HG02840 (cell line): ENCODE measurements around the gene FJX1.
A peak's percentile ranks its signal among the peaks of the same experiment; 100 is the strongest.

Source experiments
- ATAC-seq: cut with Tn5 transposase; IDR thresholded peaks from one replicate; pipeline ENCODE4 v1.9.1; 2021; ENCODE audit warnings: mild to moderate bottlenecking, moderate library complexity, moderate number of reproducible peaks; ENCODE audit not compliant: unreplicated experiment, low FRiP score

FJX1 gene, protein sequence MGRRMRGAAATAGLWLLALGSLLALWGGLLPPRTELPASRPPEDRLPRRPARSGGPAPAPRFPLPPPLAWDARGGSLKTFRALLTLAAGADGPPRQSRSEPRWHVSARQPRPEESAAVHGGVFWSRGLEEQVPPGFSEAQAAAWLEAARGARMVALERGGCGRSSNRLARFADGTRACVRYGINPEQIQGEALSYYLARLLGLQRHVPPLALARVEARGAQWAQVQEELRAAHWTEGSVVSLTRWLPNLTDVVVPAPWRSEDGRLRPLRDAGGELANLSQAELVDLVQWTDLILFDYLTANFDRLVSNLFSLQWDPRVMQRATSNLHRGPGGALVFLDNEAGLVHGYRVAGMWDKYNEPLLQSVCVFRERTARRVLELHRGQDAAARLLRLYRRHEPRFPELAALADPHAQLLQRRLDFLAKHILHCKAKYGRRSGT

DNA sequence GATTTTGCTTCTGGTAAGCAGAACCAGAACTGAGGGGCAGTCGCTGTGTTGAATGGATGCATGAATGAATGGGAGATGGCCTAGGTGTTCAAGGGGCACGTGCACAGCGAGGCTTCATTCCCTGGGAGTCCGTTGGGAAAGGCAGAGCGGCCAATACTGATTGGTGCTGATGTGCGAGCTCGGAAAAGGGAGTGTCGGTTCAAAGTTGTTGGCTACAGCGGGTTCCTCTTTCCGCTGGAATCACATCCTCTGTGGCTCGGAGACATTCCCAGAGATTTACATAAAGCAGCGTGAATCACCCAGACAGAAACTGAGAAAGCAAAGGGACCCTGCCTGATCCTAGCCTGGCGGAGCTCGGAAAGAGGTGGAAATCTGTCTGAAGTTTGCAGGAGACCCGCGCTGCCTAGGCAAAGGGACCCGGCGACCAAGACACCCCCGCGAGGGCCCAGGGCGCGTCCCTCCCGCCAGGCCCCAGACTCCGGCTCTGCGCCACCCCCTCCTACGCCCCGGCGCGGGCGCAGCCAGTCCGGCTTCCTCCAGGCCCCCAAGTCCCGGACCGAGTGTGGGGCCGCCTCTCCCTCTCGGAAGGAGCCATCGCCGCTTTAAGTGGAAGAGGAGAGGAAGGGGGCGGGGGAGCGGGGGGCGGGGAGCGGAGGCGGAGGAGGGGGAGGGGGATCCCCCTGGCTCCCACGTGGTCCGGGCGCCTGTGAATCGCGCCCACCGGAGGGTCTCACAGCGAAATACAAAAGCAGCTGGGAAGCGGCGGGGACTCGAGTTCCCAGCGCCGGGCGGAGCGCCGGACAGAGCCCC, at the start of gene FJX1:
TSS of gene FJX1 (plus strand) at position 774 of the 810 bp plus-strand sequence. CDS start 177 bp downstream, outside the sequence.
- ATAC-seq = peak; percentile 28

DNA sequence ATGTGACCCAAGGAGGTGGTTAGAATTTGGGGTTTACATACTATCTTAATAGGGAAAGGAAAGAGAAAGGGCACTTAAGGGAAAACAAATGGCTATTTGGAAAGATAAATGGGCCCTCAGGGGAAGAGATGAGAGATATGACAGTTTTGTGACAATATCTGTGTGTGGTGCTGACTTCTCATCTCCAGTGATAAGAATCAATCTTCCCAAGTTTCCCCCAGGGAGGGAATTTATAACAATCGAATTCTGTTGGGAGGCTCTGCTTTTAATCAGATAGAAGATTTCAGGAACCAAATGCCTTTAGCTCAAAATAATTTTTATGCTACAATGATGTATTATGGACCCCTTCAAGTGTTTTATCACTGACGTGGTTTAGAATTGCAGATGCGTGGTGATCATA, 46.6 kb upstream of the FJX1 start:
- ATAC-seq = no peak

DNA sequence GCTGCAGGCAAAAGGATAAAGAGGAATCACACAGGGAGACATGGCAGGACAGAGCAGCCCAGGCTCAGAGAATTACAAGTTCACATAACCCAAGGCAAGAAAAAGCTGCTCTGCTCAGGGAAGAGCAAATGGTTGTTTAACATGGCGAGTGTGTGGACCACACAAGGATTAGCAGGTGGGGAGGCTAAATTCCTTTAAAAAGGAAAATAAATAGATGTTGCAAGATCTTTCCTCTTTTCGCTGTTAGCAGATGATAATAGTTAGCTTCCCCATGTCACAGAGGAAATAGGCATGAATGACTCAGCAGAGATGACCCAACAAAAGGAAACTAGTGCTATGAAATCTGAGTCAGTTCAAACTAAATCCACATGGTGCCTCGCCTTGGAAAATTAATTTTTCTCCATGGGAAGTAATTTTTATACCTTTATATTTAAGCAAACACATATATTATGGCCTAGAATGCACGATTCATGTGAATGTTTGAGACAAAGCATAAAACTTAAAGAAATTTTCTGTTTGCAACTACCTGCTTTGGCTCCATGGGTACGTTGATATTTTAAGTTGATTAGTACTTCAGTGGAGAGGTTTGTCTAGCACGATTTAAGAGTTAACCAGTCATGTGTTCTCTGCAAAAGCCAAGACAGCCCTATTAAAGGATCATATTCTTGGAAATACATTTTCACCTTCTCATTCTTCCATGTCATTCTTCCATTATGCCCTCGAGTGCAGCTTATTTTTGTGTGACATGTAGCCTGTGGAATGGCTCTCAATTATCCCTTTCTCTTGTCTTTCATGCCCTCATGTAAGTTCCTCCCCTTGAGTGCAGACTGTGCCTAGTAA, 38.5 kb upstream of the FJX1 start:
- no peak for ATAC-seq

DNA sequence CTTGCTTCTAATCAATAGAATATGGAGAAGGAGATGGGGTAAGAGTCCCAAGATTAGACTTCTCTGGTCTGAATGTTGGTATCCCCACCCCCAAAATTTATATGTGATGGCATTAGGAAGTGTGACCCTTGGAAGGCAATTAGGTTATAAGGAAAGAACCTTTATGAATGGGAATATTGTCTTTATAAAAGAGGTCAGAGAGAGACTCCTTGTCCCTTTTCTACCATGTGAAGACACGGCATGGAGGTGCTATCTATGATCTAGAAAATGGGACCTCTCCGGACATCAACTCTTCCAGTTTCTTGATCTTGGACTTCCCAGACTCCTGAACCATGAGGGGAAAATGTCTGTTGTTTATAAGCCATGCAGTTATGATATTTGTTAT, 37.9 kb upstream of the FJX1 start:
- ATAC-seq = no peak

DNA sequence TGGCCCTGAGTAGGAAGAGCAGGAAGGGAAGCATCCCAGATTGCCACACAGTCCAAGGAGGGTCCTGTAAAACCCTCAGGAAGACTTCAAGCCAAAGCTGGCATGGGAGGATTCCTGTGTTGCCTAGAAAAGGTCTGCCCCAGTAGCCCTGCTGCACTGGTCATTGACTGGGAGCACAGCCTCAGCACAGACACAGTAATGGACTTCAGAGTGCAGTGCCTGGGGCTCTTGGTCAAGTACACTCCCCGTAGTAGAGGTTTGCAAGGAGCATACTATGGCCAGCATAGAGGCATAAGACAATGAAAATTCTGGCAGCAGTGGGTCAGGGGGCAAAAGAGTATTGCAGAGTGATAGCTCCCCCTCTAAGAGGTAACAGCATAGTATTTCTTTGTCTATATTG, 36.2 kb upstream of the FJX1 start:
- ATAC-seq = no peak

DNA sequence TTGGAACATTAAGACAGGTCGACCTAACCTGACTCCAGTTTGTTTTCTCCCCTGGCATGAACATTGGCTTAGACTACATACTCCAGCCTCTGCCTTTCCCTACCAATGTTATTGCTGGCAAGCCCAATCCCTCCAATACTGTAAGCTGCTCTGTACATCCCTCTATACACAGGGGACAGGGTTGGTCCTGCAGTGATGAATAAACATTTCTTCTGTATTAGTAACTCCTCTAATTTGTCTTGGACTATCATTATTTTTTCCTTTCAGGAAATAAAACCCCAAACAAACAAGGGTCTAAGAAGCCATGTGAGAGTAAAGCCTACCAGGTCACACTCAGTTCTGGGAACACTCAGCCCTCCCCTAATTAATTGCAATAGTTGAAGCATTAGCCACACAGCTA, 35.1 kb upstream of the FJX1 start:
- no peak for ATAC-seq

DNA sequence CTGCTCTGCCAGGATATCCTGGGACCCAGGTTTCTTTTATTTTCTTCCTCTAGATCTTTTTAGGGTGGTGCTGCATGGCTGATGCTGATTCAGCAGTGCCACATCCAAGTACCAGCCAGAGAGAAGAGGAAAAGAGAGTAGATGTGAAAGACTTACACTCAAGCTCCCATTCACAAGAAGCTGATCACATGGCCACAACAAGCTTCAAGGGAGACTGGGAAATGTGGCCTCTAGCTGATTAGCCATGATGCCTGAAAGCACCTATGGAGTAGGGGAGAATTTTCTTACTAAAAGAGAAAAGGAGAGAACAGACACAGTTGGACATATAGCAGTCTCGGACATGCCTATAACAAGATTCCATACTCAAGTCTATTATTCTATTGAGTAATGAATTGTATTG, 34.4 kb upstream of the FJX1 start:
- no peak for ATAC-seq

DNA sequence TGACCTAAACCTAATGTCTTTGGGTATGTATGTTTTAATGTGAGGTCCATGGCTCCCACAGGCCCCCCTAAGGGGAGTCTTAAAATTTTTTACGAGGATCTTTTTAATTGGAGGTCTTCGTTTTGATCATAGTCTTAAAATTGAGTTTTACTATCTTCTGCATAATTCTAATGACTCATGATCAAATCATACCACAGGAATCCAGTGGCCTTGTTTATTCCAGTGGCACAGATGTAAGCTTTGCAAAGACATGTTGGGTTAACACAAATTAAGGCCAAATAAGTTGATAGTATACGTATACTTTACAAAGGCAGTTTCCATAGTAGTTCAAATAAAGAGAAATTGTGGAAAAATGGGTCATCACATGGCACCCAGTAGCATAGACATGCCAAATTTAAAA, 33.9 kb upstream of the FJX1 start:
- no peak for ATAC-seq

DNA sequence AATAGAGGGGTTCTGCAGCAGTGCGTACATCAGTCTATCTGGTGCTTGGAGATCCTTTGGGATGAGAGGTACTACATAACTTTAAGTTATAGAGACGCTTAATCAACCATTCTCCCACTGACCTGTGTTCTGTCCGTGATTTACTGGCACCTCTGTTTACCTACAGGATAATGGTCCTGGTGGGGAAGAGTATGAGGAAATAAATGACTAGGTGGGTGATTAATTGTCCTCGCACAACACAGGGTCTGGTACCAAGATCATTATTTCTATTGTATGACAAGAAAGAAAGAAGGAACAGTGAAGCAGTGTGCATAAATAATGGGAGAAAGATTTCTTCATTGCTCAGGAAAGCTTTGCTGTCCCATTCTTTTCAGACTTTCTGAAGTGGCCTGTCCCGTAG, 32.8 kb upstream of the FJX1 start:
- ATAC-seq = no peak

DNA sequence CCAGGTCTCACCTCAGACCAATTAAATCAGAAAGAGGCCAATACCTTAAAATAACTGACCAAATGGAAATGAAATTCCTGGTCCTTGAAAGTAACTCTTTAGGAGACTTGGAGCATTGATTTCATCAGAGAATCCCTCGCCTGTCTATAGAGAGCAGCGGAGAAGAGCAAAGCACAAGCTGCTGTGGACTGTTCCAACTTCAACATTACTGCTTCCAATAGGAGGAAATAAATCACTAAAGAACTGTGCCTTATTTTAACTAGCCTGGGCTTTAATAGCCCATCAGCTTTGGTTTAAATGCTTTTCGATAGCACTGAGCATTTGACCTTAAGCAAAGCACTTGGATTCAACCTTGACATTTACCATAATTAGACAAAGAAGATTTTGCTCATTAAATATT, 32.0 kb upstream of the FJX1 start:
- ATAC-seq = no peak

DNA sequence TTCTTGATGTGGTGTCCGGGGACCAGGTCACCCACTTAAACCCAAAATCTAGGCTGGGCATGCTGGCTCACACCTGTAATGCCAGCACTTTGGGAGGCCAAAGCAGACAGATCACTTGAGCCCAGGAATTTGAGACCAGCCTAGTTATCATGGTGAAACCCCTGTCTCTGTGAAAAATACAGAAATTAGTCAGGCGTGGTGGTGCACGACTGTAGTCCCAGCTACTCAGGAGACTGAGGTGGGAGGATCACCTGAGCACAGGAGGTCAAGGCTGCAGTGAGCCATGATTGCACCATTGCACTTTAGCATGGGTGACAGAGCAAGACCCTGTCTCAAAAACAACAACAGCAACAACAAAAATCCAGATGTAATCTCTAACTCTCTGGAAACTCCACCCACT, 30.3 kb upstream of the FJX1 start:
- no peak for ATAC-seq

DNA sequence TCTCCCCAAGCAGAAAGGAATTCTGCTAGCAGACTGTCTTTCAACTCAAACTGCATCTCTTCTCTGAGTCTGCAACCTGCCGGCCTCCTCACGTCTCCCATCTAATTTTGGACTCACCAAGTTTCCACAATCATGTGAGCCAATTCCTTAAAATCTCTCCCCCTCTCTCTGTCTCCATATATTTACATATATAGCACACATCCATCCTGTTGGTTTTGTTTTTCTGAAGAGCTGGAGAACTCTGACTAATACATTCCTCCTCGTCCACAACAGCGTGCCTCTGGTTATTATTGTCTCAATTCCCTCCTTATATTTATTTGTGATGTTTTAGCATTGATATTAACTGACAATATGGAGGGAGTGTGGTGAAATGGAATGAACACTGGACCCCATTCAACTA, 29.6 kb upstream of the FJX1 start:
- no peak for ATAC-seq

DNA sequence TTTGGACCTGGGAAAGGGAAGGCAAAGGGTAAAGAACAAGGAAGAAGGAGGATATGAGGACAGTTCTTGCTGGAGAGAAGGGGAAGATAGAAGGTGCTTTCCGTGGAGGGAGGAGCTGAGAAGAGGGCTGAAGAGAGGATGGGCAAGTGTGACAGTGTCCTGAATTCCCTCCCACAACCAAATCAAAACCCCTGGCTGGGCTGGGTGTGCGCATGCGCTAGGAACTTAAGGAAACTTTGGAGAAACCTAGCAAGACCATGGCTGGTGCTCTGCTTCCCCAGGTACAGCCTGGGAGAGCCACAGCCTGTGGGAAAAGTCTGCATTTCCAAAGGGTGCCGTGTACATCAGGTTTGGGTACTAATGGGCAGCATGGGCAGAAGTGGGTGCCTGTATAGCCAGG, 29.0 kb upstream of the FJX1 start:
- no peak for ATAC-seq

DNA sequence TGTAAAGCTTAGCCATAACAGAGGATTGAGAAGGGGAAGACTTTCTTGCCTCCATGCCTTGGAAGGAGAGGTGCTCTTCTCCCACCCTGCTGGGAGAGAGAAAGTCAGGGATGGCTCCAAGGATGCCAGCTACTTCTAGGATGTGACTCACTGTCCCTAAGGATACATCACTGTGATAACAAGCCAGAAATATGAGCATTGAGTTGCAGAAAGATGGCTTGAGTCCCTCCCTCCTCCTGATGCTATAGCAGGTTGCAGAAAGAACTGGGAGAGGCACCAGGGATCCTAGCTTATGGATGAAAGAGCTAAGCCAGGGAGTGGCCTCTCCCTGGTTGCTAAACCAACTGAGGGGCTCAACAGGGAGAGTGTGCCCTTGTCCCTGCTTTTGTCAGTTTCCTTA, 27.8 kb upstream of the FJX1 start:
- ATAC-seq = no peak

DNA sequence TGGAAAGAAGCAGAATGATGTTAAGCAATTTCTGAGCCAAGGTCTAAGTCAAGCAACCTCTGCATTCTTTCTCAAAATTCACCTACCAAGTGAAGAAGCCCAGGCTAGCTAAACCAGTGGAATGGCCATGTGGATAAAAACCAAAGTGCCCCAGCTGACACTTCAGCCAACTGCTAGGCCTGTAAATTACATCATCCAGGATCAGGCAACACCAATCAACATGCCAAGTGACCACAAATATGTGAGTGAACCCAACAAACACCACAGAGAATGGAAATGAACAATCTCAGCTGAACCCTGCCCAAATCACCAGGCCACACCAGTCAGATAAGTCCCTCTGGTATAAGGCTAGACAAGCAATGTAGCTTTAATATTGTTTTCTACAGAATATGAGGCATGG, 25.1 kb upstream of the FJX1 start:
- ATAC-seq = no peak

DNA sequence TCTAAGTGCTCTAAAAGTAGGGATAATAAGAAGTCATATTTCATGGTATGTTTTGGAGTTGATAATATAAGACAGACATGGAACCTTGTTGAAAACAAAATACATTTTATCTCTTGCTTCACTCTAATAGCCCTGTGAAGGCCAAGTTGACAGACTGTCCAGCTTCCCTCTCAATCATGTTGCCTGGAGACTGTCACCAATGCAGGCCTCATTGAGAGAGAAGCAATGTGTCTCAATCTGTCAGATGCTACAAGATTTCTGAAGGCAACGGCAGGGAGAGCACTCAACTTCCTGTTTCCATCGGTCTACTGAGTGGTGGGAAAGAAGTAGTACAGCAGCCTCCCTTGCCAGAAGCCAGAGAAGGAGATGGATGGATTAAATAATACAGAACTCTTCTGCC, 23.6 kb upstream of the FJX1 start:
- no peak for ATAC-seq

DNA sequence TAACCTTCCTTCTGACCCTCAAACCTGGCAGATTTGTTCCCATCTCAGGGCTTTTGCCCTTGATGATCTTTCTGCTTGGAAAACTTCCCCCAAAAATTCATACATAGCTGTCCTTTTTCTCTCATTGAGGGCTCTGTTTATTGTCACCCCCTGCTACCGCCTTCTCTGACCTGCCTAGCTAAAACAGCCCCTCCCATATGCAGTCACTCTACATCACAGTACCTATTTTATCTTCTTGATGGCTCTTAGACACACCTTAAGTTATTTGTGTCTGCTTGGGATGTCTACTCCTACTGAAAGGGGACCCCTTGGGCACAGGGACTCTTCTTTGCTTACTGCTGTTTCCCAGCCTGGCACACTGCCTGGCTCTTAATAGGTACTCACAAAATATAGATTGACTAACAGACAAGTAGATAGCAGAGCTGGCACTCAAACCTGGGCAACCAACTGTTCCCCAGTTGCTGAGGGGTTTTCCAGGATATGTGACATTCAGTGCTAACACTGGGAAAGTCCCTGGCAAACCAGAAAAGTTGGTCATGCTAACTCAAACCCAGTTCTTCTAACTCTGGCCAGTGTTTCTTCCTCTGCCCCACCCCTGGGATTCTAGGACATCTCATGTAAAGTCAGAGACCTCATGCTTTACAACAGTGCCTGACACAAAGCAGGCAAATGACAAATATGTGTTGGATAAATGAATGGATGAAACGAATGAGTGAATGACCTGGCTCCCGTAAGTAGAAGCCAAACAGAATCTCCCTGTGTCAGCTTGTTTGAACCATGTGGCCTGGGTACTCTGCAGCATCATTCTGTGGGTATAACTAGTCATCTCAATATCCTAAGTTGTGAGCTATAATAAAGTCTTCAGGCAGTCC, 19.8 kb upstream of the FJX1 start:
- ATAC-seq = peak; percentile 76

DNA sequence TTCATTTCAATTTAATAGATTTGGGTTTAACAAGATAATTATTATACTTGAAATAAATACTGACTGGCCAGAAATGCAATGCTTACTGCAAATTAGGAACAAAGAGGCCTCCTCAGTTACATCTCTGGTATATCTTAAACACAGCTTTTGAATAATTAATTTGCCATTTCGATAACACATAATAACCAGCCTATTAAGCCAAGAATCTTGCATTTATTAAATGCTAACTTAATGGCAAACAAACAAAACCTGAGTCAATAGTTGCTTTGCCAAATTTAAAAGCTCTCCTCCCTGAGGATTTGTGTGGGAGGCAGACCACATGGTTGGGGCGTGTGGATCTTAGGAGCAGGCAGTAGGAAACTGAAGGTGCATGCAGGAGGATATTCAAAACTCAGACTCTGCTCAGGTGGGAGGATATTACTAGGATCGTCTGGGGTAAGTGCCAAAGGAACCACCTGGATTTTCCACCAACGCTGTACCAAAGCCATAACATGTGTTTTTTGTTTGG, 17.9 kb upstream of the FJX1 start:
- ATAC-seq = no peak

DNA sequence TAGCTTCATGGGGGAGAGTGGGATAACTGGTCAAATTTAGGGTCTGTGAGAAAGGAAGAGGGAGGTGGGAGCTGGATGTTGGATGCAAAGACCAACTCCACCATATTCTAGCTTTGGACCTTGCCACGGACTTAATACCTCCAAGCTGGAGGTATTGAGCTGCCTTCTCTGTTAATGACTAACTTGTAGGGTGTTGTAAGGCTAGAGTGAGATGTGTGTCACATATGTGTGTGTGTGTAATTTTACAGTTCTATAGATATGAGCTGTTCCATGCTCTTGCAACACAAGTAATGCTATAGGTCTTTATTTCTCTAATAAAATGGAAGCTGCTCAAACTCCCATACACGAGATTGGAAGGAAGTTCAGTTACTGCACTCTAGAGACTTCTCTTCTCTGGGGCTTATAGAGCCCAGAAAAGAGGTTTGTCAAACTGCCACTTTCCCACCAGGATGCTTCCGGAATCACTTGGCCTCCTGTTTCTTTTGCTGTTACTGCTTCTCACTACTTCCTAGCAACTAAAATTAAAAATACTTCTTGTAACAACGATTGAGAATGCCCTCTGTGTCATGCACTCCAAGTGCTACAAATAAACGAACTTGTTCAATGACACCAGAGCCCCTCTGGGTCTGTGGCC, 16.0 kb upstream of the FJX1 start:
- ATAC-seq = no peak
